ENCODE measurements around the gene ZNF227. TPM values are rescaled to one million over a fixed set of nuclear protein-coding genes. Genes with fewer than 3 reads are reported as not detected.
"Not testable (repeated sequence)": the region's sequence is repeated elsewhere in the genome, so short reads cannot be mapped to it uniquely, and the experiment has no call there.

ZNF227 gene
- total RNA-seq, 1 experiment from 2014 or later: 14.0 TPM

DNA sequence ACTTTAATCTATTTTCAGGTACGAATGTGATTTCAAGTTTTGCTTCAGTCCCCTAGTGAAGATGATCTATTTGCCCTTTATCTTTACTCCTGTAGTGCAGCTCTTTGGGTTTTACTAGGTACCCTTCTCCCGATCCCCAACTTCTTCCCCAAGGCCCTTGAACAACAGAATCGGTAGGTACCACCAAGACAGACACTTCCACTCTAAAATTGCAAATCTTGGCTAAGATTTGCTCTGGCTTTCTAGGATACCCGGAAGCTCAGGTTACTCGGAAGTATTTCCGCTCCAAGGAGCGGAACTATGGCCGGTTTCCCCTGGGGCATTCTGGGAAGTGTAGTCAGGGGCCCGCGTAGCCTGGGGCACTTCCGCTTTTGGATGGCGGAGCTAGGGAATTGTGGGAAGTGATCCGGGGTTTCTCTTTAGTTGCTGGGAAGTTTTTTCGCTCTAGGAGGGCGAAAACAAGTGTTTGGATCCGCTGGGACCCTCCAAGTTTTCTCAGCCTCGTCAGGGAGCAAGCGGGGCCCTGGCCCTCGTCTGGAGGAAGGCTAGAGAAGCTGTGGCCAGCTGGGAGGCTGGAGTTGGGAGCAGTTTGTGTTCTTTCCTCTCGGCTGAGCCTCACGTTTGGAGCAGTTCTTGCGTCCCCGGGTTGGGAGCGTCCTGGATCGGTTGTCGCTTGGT lies 5.1 kb upstream of the ZNF227 start:
- DNase-seq: peak; percentile 89
- Histone ChIP-seq H3K27me3 (ENCODE audit: control insufficient read depth, insufficient read depth, low read length) (no peaks in the 10 kb centered on the region), H3K36me3 (replicated peaks; ENCODE audit: control insufficient read depth, insufficient read depth, low read length) (no peaks in the 10 kb centered on the region)

DNA sequence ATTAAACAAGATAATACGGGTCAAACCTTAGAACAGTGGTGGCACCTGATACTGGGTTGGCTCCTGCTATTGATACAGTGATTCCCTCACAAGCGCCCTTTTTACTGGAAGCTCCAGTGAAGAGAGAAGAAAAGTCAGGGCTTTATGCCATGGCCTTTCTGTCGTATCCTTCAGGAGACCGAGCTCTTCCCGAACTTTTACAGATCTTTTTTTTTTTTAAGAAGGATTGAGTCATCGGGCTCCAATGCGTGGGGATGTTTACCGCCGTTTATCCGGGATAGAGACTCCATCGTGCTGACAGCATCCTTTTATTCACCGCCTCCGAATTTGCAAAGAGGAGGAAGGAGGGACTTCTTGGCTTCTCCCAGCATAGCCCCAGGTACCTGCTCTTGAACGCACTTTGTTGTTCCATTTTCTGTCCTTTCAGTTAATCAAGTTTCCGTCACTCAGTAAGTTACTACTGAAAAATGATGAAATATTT lies 574 bp downstream of the ZNF227 start:
- Histone ChIP-seq H3K27me3 (ENCODE audit: control insufficient read depth, insufficient read depth, low read length) (no peaks in the 10 kb centered on the region), H3K4me3 (ENCODE audit: insufficient read depth, low read depth, low read length) (peak overlapping the region; percentile 75), H3K36me3 (replicated peaks; ENCODE audit: control insufficient read depth, insufficient read depth, low read length) (peaks cover 4% of the 10 kb centered on the region)
- peak; percentile 47 for DNase-seq

More for the DNA sequence above, 5.1 kb upstream of the ZNF227 start:
- H3K4me3 ChIP-seq (ENCODE audit: insufficient read depth, low read depth, low read length): peak overlapping the region; percentile 74

DNA sequence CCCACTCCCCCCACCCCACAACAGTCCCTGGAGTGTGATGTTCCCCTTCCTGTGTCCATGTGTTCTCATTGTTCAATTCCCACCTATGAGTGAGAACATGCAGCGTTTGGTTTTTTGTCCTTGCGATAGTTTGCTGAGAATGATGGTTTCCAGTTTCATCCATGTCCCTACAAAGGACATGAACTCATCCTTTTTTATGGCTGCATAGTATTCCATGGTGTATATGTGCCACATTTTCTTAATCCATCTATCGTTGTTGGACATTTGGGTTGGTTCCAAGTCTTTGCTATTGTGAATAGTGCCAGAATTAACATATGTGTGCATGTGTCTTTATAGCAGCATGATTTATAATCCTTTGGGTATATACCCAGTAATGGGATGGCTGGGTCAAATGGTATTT lies 7.6 kb downstream of the ZNF227 start:
- H3K4me3 ChIP-seq (ENCODE audit: insufficient read depth, low read depth, low read length); H3K27me3 ChIP-seq (ENCODE audit: control insufficient read depth, insufficient read depth, low read length); H3K36me3 ChIP-seq (replicated peaks; ENCODE audit: control insufficient read depth, insufficient read depth, low read length); DNase-seq: not testable (repeated sequence)

DNA sequence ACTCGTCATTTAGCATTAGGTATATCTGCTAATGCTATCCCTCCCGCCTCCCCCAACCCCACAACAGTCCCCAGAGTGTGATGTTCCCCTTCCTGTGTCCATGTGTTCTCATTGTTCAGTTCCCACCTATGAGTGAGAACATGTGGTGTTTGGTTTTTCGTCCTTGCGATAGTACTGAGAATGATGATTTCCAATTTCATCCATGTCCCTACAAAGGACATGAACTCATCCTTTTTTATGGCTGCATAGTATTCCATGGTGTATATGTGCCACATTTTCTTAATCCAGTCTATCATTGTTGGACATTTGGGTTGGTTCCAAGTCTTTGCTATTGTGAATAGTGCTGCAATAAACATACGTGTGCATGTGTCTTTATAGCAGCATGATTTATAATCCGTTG lies 8.4 kb downstream of the ZNF227 start:
- not testable (repeated sequence) for H3K36me3 ChIP-seq (replicated peaks; ENCODE audit: control insufficient read depth, insufficient read depth, low read length); H3K27me3 ChIP-seq (ENCODE audit: control insufficient read depth, insufficient read depth, low read length); H3K4me3 ChIP-seq (ENCODE audit: insufficient read depth, low read depth, low read length)

DNA sequence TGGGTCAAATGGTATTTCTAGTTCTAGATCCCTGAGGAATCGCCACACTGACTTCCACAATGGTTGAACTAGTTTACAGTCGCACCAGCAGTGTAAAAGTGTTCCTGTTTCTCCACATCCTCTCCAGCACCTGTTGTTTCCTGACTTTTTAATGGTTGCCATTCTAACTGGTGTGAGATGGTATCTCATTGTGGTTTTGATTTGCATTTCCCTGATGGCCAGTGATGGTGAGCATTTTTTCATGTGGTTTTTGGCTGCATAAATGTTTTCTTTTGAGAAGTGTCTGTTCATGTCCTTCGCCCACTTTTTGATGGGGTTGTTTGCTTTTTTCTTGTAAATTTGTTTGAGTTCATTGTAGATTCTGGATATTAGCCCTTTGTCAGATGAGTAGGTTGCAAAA lies 9.0 kb downstream of the ZNF227 start:
- not testable (repeated sequence) for H3K4me3 ChIP-seq (ENCODE audit: insufficient read depth, low read depth, low read length); DNase-seq; H3K27me3 ChIP-seq (ENCODE audit: control insufficient read depth, insufficient read depth, low read length); H3K36me3 ChIP-seq (replicated peaks; ENCODE audit: control insufficient read depth, insufficient read depth, low read length)

More for the DNA sequence above, 8.4 kb downstream of the ZNF227 start:
- DNase-seq: not testable (repeated sequence)

DNA sequence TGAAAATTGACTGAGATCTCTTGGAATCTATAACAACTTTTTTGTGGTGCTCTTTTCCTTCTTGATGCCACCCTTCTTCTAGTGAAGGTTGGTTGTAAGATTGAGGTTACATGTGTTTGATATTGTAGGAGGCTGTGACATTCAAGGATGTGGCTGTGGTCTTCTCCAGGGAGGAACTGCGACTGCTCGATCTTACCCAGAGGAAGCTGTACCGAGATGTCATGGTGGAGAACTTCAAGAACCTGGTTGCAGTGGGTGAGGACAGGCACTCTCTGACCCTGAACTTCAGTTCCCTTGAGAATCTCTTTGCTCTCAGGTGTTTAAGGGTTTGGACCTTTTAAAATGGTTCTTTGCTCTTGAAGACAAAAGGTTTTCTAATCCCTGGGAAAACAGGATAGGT lies 16.0 kb downstream of the ZNF227 start:
- Histone ChIP-seq H3K27me3 (ENCODE audit: control insufficient read depth, insufficient read depth, low read length) (no peaks in the 10 kb centered on the region), H3K4me3 (ENCODE audit: insufficient read depth, low read depth, low read length) (no peak overlapping the region), H3K36me3 (replicated peaks; ENCODE audit: control insufficient read depth, insufficient read depth, low read length) (peaks cover 11% of the 10 kb centered on the region)
- no peak for DNase-seq

DNA sequence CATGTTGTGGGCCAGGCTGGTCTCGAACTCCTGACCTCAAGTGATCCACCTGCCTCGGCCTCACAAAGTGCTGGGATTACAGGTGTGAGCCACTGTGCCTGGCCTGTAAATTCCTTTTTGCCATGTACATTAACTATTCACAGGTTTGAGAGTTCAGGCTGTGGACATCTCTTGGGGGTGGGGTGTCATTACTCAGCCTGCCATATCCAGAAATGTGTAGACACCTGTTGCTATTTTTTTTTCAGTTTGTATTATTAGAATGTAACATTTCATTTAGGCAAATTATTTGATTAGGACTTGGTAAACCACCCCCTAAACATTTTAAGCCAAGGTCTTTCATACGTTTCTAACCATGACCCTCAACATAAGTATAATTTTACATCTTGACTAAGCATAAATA lies 20.5 kb downstream of the ZNF227 start:
- no peak for DNase-seq
- Histone ChIP-seq H3K27me3 (ENCODE audit: control insufficient read depth, insufficient read depth, low read length) (no peaks in the 10 kb centered on the region), H3K36me3 (replicated peaks; ENCODE audit: control insufficient read depth, insufficient read depth, low read length) (peaks cover 29% of the 10 kb centered on the region), H3K4me3 (ENCODE audit: insufficient read depth, low read depth, low read length) (no peak overlapping the region)

DNA sequence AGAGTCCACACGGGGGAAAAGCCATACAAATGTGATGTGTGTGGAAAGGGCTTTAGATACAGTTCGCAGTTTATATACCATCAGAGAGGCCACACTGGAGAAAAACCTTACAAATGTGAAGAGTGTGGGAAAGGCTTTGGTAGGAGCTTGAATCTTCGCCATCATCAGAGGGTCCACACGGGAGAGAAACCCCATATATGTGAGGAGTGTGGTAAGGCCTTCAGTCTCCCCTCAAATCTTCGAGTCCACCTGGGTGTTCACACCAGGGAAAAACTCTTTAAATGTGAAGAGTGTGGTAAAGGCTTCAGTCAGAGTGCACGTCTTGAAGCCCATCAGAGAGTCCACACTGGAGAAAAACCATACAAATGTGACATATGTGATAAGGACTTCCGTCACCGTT lies 24.1 kb downstream of the ZNF227 start:
- Histone ChIP-seq H3K36me3 (replicated peaks; ENCODE audit: control insufficient read depth, insufficient read depth, low read length) (peaks cover 23% of the 10 kb centered on the region), H3K4me3 (ENCODE audit: insufficient read depth, low read depth, low read length) (no peak overlapping the region), H3K27me3 (ENCODE audit: control insufficient read depth, insufficient read depth, low read length) (no peaks in the 10 kb centered on the region)
- no peak for DNase-seq

DNA sequence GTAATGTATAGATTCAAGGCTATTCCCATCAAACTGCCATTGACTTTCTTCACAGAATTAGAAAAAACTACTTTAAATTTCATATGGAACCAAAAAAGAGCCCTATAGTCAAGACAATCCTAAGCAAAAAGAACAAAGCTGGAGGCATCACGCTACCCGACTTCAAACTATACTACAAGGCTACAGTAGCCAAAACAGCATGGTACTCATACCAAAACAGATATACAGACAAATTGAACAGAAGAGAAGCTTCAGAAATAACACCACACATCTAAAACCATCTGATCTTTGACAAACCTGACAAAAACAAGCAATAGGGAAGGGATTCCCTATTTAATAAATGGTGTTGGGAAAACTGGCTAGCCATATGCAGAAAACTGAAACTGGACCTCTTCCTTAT lies 40.0 kb downstream of the ZNF227 start:
- not testable (repeated sequence) for H3K36me3 ChIP-seq (replicated peaks; ENCODE audit: control insufficient read depth, insufficient read depth, low read length); DNase-seq; H3K27me3 ChIP-seq (ENCODE audit: control insufficient read depth, insufficient read depth, low read length); H3K4me3 ChIP-seq (ENCODE audit: insufficient read depth, low read depth, low read length)

DNA sequence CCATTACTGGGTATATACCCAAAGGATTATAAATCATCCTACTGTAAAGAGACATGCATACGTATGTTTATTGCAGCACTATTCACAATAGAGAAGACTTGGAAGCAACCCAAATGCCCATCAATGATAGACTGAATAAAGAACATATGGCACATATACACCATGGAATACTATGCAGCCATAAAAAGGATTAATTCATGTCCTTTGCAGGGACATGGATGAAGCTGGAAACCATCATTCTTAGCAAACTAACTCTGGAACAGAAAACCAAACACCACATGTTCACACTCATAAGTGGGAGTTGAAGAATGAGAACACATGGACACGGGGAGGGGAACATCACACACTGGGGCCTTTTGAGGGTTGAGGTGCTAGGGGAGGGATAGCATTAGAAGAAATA lies 41.1 kb downstream of the ZNF227 start:
- not testable (repeated sequence) for H3K36me3 ChIP-seq (replicated peaks; ENCODE audit: control insufficient read depth, insufficient read depth, low read length); H3K27me3 ChIP-seq (ENCODE audit: control insufficient read depth, insufficient read depth, low read length); DNase-seq; H3K4me3 ChIP-seq (ENCODE audit: insufficient read depth, low read depth, low read length)

DNA sequence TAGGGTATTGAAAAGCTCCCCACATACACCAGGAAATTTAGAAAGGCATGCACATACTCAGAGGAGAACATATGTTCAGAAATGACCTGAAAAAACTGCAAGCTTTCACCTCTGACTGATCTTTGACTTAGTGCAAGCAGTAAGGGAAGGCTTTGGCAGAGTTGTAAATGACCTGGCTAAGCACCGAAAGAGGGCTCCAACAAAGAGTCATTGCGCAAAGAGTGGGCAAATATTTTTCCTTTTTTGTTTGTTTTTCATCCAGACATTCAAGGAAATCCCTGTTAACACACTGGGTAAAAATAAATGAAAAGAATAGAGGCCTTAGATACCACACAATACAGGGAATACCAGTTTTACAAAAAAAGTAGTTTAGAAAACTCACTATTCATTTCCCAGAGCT lies 42.2 kb downstream of the ZNF227 start:
- no peak for DNase-seq
- no peak overlapping the region for H3K4me3 ChIP-seq (ENCODE audit: insufficient read depth, low read depth, low read length)

DNA sequence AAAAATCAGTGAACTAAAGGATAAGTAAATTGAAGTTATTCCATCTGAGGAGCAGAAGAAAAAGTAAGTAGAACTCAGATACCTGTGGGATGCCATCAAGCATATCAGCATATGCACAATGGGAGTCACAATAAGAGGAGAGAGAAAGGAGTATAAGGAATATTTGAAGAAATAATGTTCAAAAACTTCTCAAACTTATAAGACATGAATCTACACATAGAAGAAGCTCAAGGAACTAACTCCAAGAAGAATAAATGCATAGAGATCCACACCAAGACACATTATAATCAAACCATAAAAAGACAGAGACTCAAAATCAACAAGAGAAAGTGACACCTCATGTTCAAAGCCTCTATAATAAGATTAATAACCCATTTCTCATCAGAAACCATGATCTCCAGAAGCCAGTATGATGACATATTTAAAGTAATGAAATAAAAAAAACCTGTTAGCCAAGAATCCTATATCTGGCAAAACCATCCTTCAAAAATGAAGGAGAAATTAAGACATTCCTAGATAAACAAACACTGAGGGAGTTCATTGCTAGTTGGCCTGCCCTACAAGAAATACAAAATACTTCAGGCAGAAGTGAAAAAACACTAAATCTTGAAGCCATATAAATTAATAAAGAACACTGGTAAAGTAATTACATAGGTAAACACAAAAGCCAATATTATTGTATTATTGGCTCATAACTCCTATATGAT lies 43.5 kb downstream of the ZNF227 start:
- Histone ChIP-seq H3K4me3 (ENCODE audit: insufficient read depth, low read depth, low read length) (no peak overlapping the region), H3K27me3 (ENCODE audit: control insufficient read depth, insufficient read depth, low read length) (no peaks in the 10 kb centered on the region), H3K36me3 (replicated peaks; ENCODE audit: control insufficient read depth, insufficient read depth, low read length) (no peaks in the 10 kb centered on the region)
- DNase-seq: no peak

More for the DNA sequence above, 42.2 kb downstream of the ZNF227 start:
- no peaks in the 10 kb centered on the region for H3K36me3 ChIP-seq (replicated peaks; ENCODE audit: control insufficient read depth, insufficient read depth, low read length)
- no peaks in the 10 kb centered on the region for H3K27me3 ChIP-seq (ENCODE audit: control insufficient read depth, insufficient read depth, low read length)

DNA sequence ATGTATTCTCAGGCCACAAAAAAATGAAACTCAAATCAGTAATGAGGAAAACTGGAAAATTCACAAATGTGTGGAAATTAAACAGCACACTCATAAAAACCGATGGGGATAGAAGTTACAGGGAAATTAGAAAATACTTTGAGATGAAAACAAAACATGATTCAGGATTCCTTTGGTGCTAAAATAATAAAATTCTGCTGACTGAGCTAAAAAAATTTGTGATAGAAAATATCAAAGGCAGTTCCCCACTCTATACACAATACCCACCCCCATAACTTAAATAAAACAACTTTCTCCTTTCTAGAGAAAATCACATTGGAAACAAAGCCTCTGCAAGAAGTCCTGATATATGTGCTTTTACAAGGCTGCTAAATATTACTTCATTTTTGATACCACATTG lies 45.8 kb downstream of the ZNF227 start:
- Histone ChIP-seq H3K27me3 (ENCODE audit: control insufficient read depth, insufficient read depth, low read length) (no peaks in the 10 kb centered on the region), H3K4me3 (ENCODE audit: insufficient read depth, low read depth, low read length) (no peak overlapping the region), H3K36me3 (replicated peaks; ENCODE audit: control insufficient read depth, insufficient read depth, low read length) (no peaks in the 10 kb centered on the region)
- no peak for DNase-seq

DNA sequence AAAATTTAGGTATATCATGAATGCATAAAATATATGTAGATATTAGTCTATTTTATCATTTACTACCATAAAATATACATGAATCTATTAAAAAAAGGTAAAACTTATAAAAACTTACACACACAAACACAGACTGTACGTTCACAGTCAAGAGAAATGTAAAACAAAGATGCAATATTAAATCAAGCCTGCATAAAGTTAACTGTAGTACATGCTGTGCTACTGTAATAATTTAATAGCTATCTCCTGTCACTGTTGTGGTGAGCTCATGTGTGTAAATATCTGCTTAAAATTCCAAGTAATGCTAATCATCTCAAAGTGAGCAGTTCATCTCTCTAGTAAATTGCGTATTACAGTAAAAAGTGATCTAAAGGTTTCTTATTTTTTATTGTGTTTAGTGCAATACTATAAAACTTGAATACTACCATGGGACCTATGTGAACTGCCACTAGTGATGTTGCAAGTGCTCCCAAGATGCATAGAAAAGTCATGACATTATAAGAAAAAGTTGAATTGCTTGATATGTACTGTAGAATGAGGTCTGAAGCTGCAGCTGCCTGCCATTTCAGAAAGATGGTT lies 46.6 kb downstream of the ZNF227 start:
- no peak overlapping the region for H3K4me3 ChIP-seq (ENCODE audit: insufficient read depth, low read depth, low read length)
- DNase-seq: no peak
- no peaks in the 10 kb centered on the region for H3K36me3 ChIP-seq (replicated peaks; ENCODE audit: control insufficient read depth, insufficient read depth, low read length)
- H3K27me3 ChIP-seq (ENCODE audit: control insufficient read depth, insufficient read depth, low read length): no peaks in the 10 kb centered on the region

DNA sequence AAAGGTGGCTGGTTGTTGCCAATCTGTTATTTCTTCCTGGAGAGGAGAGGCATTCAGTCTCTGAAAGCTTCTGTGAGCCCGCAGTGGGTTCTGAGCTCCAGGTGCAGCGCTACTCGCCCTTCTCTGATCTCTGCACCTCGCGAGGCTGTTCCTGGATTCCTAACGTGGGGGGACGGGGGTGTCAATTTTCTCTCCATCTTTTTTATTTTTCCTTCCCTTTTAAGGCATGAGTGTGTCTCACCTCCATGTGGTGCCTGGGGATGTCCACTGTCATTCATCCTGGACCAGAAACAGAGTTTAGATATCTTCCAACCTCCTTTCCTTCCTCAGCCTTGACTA lies 48.0 kb downstream of the ZNF227 start:
- Histone ChIP-seq H3K27me3 (ENCODE audit: control insufficient read depth, insufficient read depth, low read length) (no peaks in the 10 kb centered on the region), H3K4me3 (ENCODE audit: insufficient read depth, low read depth, low read length) (peak overlapping the region; percentile 54), H3K36me3 (replicated peaks; ENCODE audit: control insufficient read depth, insufficient read depth, low read length) (no peaks in the 10 kb centered on the region)
- DNase-seq: peak; percentile 18

Data from H7 (cell line).